ENCODE results near the gene SIPA1.

GRCh38 chr11:65698205-65698604 is 60.3 kb downstream of the SIPA1 start:
- TF ChIP-seq CTCF (IDR thresholded peaks at IDR 0.05) (no peak), ZFX (IDR thresholded peaks at IDR 0.05; ENCODE audit: borderline replicate concordance) (no peak)

Data from 22Rv1 (cell line).